DND-41 (cell line): ENCODE results near the gene GIPC1.

Experiments
- ATAC-seq: fragments of 200-7000 bp; cut with Tn5 transposase; 3 replicates; pipeline ENCODE4 v1.9.1; 2021; ENCODE audit warnings: low read depth; ENCODE audit not compliant: insufficient read depth
- DNase-seq: peaks from one replicate; pipeline ENCODE4 v3.0.0-alpha.2; 2020
- H2AFZ ChIP-seq: 2 replicates; pipeline ENCODE4 v1.6.0; 2012; ENCODE audit warnings: low read depth, low read length
- H3K27ac ChIP-seq: 2 replicates; pipeline ENCODE4 v1.5.1; 2012; ENCODE audit warnings: low read length, inconsistent platforms
- H3K27me3 ChIP-seq: fragments of 200-600 bp; sonication (generic); 2 replicates; pipeline ENCODE4 v1.6.0; 2012; ENCODE audit warnings: low read length, mild to moderate bottlenecking, inconsistent platforms; ENCODE audit not compliant: insufficient read depth, poor library complexity
- H3K36me3 ChIP-seq: 2 replicates; pipeline ENCODE4 v1.5.1; 2012; ENCODE audit warnings: low read length, inconsistent platforms; ENCODE audit not compliant: insufficient read depth
- H3K4me1 ChIP-seq: 2 replicates; pipeline ENCODE4 v1.5.1; 2012; ENCODE audit warnings: mild to moderate bottlenecking, low read length; ENCODE audit not compliant: insufficient read depth
- H3K4me2 ChIP-seq: 2 replicates; pipeline ENCODE4 v1.6.0; 2012; ENCODE audit warnings: mild to moderate bottlenecking, moderate library complexity, low read length, inconsistent platforms; ENCODE audit not compliant: insufficient read depth
- H3K4me3 ChIP-seq, 2 experiments: fragments of 200-600 bp in 1 of 2; shearing (Covaris generic) in 1 of 2; 2 replicates each; pipeline ENCODE4 v1.5.1; 2012 to 2016; ENCODE audit warnings: inconsistent platforms in 2 of 2, low read length in 2 of 2, mild to moderate bottlenecking in 2 of 2, low read depth in 1 of 2, moderate library complexity in 1 of 2
- H3K79me2 ChIP-seq: 2 replicates; pipeline ENCODE4 v1.6.0; 2012; ENCODE audit warnings: low read length, inconsistent platforms; ENCODE audit not compliant: insufficient read depth
- H3K9ac ChIP-seq: 2 replicates; pipeline ENCODE4 v1.6.0; 2012; ENCODE audit warnings: low read depth, mild to moderate bottlenecking, inconsistent platforms, low read length, moderate library complexity
- H3K9me3 ChIP-seq: 2 replicates; pipeline ENCODE4 v1.5.1; 2012; ENCODE audit warnings: low read length, moderate library complexity, mild to moderate bottlenecking, inconsistent platforms; ENCODE audit not compliant: insufficient read depth, severe bottlenecking
- H4K20me1 ChIP-seq: 2 replicates; pipeline ENCODE4 v1.6.0; 2012; ENCODE audit warnings: low read length; ENCODE audit not compliant: insufficient read depth
- CTCF ChIP-seq: IDR thresholded peaks from 2 replicates; pipeline ENCODE4 v1.5.1; 2012; ENCODE audit warnings: borderline replicate concordance, low read length, moderate library complexity, mild to moderate bottlenecking; ENCODE audit not compliant: poor library complexity, severe bottlenecking; ENCODE audit errors: extremely low read depth
- EZH2 ChIP-seq: IDR thresholded peaks from 3 replicates; pipeline ENCODE4 v1.6.1; 2012; ENCODE audit warnings: borderline replicate concordance, low read depth, mild to moderate bottlenecking, moderate library complexity, low read length, inconsistent platforms; ENCODE audit not compliant: severe bottlenecking

Gene GIPC1

GRCh38 chr19:14480700-14481079, 15.2 kb downstream of the GIPC1 start:
- Histone ChIP-seq H3K4me2 (no peak overlapping the region), H3K79me2 (no peaks in the 10 kb centered on the region), H2AFZ (no peak overlapping the region), H3K4me3 (no peak overlapping the region), H3K27me3 (no peaks in the 10 kb centered on the region), H3K27ac (no peak overlapping the region), H3K9me3 (no peaks in the 10 kb centered on the region), H3K9ac (no peak overlapping the region), H3K36me3 (peaks cover 36% of the 10 kb centered on the region), H4K20me1 (peaks cover 8% of the 10 kb centered on the region; the same call in 1 of the 2 replicates), H3K4me1 (no peaks in the 10 kb centered on the region)
- TF ChIP-seq EZH2, result no peak
- DNase-seq (no peak), ATAC-seq (0 out of 3 replicates have a peak, but pooled peaks have one; percentile 3)

- no peak overlapping the region for H3K9ac ChIP-seq
- H3K36me3 ChIP-seq, result peaks cover 36% of the 10 kb centered on the region
- H3K27ac ChIP-seq, result 0 out of 2 replicates have a peak overlapping the region, but pooled peaks have one; percentile 27
- no peaks in the 10 kb centered on the region for H3K27me3 ChIP-seq
- peak; percentile 84 for ATAC-seq
- DNase-seq, result peak; percentile 69
- no peak overlapping the region for H3K4me3 ChIP-seq
- H3K9me3 ChIP-seq, result no peaks in the 10 kb centered on the region
- no peak overlapping the region for H2AFZ ChIP-seq
- H3K4me1 ChIP-seq, result no peaks in the 10 kb centered on the region
- no peaks in the 10 kb centered on the region for H3K79me2 ChIP-seq
- H4K20me1 ChIP-seq, result peaks cover 8% of the 10 kb centered on the region; the same call in 1 of the 2 replicates
- TF ChIP-seq CTCF (peak; percentile 94), EZH2 (no peak)
- H3K4me2 ChIP-seq, result no peak overlapping the region
Measured at GRCh38 chr19:14479975-14480699, 15.8 kb downstream of the GIPC1 start.

- Histone ChIP-seq H3K4me1 (no peaks in the 10 kb centered on the region), H3K36me3 (peaks cover 36% of the 10 kb centered on the region), H3K4me2 (no peak overlapping the region), H4K20me1 (peaks cover 8% of the 10 kb centered on the region; the same call in 1 of the 2 replicates), H3K9me3 (no peaks in the 10 kb centered on the region), H3K79me2 (no peaks in the 10 kb centered on the region), H2AFZ (no peak overlapping the region), H3K9ac (no peak overlapping the region), H3K27ac (0 out of 2 replicates have a peak overlapping the region, but pooled peaks have one; percentile 27), H3K27me3 (no peaks in the 10 kb centered on the region), H3K4me3 (no peak overlapping the region)
- DNase-seq, result no peak
- TF ChIP-seq EZH2 (no peak), CTCF (no peak)
- ATAC-seq, result no peak
Measured at GRCh38 chr19:14479309-14479974, 16.5 kb downstream of the GIPC1 start.

GRCh38 chr19:14478113-14478545, 17.8 kb downstream of the GIPC1 start:
- H2AFZ ChIP-seq, result no peak overlapping the region
- H3K27me3 ChIP-seq, result no peaks in the 10 kb centered on the region
- no peak overlapping the region for H3K4me3 ChIP-seq
- TF ChIP-seq EZH2 (no peak), CTCF (no peak)
- no peak overlapping the region for H3K4me2 ChIP-seq
- H3K4me1 ChIP-seq, result no peaks in the 10 kb centered on the region
- H3K9ac ChIP-seq, result no peak overlapping the region
- H4K20me1 ChIP-seq, result peaks cover 8% of the 10 kb centered on the region; the same call in 1 of the 2 replicates
- no peak overlapping the region for H3K27ac ChIP-seq
- H3K9me3 ChIP-seq, result no peaks in the 10 kb centered on the region
- peaks cover 36% of the 10 kb centered on the region for H3K36me3 ChIP-seq
- H3K79me2 ChIP-seq, result no peaks in the 10 kb centered on the region
- ATAC-seq, result no peak
- no peak for DNase-seq
